GM12878 (cell line): ENCODE data around the gene NGFR. TPM values are rescaled to one million over a fixed set of nuclear protein-coding genes. Genes with fewer than 3 reads are reported as not detected.

Experiments used
- ATAC-seq: fragments of 200-7000 bp; cut with Tn5 transposase; 3 replicates; pipeline ENCODE4 v1.9.1; 2020; ENCODE audit warnings: mild to moderate bottlenecking, moderate library complexity
- BruUV-seq: library from RNA; stranded (reverse); fragments of 400-500 nt; replicated peaks from 2 replicates; lab custom pipeline; 2021; lab: Mats Ljungman, UMichigan
- CTCF ChIA-PET: fragments of 300-600 bp; sonication (Branson Sonifier 250); formaldehyde crosslinking; extraction: SDS; loops from one replicate; lab custom pipeline; 2021; ENCODE audit warnings: inconsistent platforms; lab: Yijun Ruan, JAX
- POLR2A ChIA-PET: fragments of 350-600 bp; formaldehyde crosslinking; extraction: SDS; loops from one replicate; lab custom pipeline; 2021; ENCODE audit warnings: inconsistent platforms; lab: Charles Lee
- RAD21 ChIA-PET: fragments of 300-600 bp; sonication (Branson Sonifier 250); formaldehyde crosslinking; loops from one replicate; lab custom pipeline; 2023; ENCODE audit warnings: antibody characterized with exemption; ENCODE audit not compliant: unreplicated experiment; lab: Charles Lee
- SMC1A ChIA-PET: fragments of 300-600 bp; sonication (Branson Sonifier 250); formaldehyde crosslinking; loops from one replicate; lab custom pipeline; 2023; ENCODE audit not compliant: unreplicated experiment, uncharacterized antibody; lab: Charles Lee
- DNase-seq: peaks from one replicate; pipeline ENCODE4 v3.0.0-alpha.2; 2011; ENCODE audit warnings: low read depth, low spot score
- FAIRE-seq: peaks from 3 replicates; lab custom pipeline; 2011; peaks lifted over from hg19 to GRCh38; lab: Jason Lieb, UNC
- H2AFZ ChIP-seq: 2 replicates; pipeline ENCODE4 v1.6.0; 2011; ENCODE audit warnings: low read depth, low read length, control low read depth; ENCODE audit not compliant: control insufficient read depth
- H3K27ac ChIP-seq: 2 replicates; pipeline ENCODE4 v1.5.1; 2011; ENCODE audit warnings: control low read depth; ENCODE audit not compliant: control insufficient read depth, insufficient read depth
- H3K27me3 ChIP-seq, 2 experiments: replicated peaks in 1 of 2; 2 replicates each; pipeline versions ENCODE4 v1.6.0 to v1.6.1; 2011; ENCODE audit warnings: low read length in 1 of 2; ENCODE audit not compliant: control insufficient read depth in 2 of 2, insufficient read depth in 2 of 2
- H3K36me3 ChIP-seq, 2 experiments: 2 replicates each; pipeline ENCODE4 v1.5.1; 2011; ENCODE audit warnings: low read length in 1 of 2; ENCODE audit not compliant: control insufficient read depth in 2 of 2, insufficient read depth in 2 of 2
- H3K4me1 ChIP-seq: 2 replicates; pipeline ENCODE4 v1.6.1; 2011; ENCODE audit warnings: mild to moderate bottlenecking, low read length, moderate library complexity, mixed read lengths; ENCODE audit not compliant: control insufficient read depth, insufficient read depth
- H3K4me2 ChIP-seq: 2 replicates; pipeline ENCODE4 v1.6.0; 2011; ENCODE audit warnings: control low read depth; ENCODE audit not compliant: control insufficient read depth, insufficient read depth
- H3K4me3 ChIP-seq: fragments of 200-600 bp; sonication (generic); 2 replicates; pipeline ENCODE4 v1.5.1; 2016
- H3K79me2 ChIP-seq: 2 replicates; pipeline ENCODE4 v1.6.0; 2011; ENCODE audit warnings: low read length; ENCODE audit not compliant: control insufficient read depth, insufficient read depth
- H3K9ac ChIP-seq: 2 replicates; pipeline ENCODE4 v1.8.0; 2011; ENCODE audit warnings: low read length, control low read depth, mixed read lengths; ENCODE audit not compliant: control insufficient read depth, insufficient read depth
- H3K9me3 ChIP-seq: replicated peaks from 3 replicates; pipeline ENCODE4 v1.5.1; 2011; ENCODE audit warnings: mild to moderate bottlenecking, low read length; ENCODE audit not compliant: control insufficient read depth, insufficient read depth
- H4K20me1 ChIP-seq: 2 replicates; pipeline ENCODE4 v1.6.0; 2011; ENCODE audit not compliant: control insufficient read depth, insufficient read depth
- BACH1 ChIP-seq: fragments of 450-650 bp; IDR thresholded peaks from 2 replicates; pipeline ENCODE4 v1.6.1; 2017; ENCODE audit warnings: mild to moderate bottlenecking, borderline replicate concordance
- CBFB ChIP-seq: IDR thresholded peaks from 2 replicates; pipeline ENCODE4 v1.6.1; 2016; ENCODE audit warnings: antibody characterized with exemption, low read depth
- CBX5 ChIP-seq: sonication (generic); IDR thresholded peaks from 2 replicates; pipeline ENCODE4 v1.6.1; 2016; ENCODE audit warnings: low read depth, moderate library complexity, mild to moderate bottlenecking, inconsistent platforms
- E4F1 ChIP-seq: fragments of 450-650 bp; IDR thresholded peaks from 2 replicates; pipeline ENCODE4 v1.6.1; 2018; ENCODE audit warnings: borderline replicate concordance, mild to moderate bottlenecking; ENCODE audit not compliant: partially characterized antibody
- EP300 ChIP-seq, 2 experiments: fragments of 150-350 bp in 1 of 2; IDR thresholded peaks; 2 replicates each; pipeline ENCODE4 v1.6.1; 2011 to 2012; ENCODE audit warnings: low read depth in 2 of 2, low read length in 2 of 2, borderline replicate concordance in 1 of 2, improper control_type of control experiment in 1 of 2, inconsistent platforms in 1 of 2; ENCODE audit not compliant: control insufficient read depth in 1 of 2
- FOS ChIP-seq: IDR thresholded peaks from 3 replicates; pipeline ENCODE4 v1.6.1; 2011; ENCODE audit warnings: borderline replicate concordance; ENCODE audit not compliant: insufficient read length; ENCODE audit errors: extremely low read depth
- GATAD2B ChIP-seq: fragments of 450-650 bp; conservative IDR thresholded peaks from 2 replicates; pipeline ENCODE4 v1.6.1; 2017; ENCODE audit warnings: low read depth, mild to moderate bottlenecking, moderate library complexity
- KAT2A ChIP-seq: conservative IDR thresholded peaks from 2 replicates; pipeline ENCODE4 v1.6.1; 2011; ENCODE audit warnings: low read depth, low read length; ENCODE audit not compliant: control insufficient read depth
- NR2C2 ChIP-seq: IDR thresholded peaks from 2 replicates; pipeline ENCODE4 v1.6.1; 2011; ENCODE audit warnings: borderline replicate concordance, low read depth; ENCODE audit not compliant: control insufficient read depth, insufficient read length
- NRF1 ChIP-seq: conservative IDR thresholded peaks from 2 replicates; pipeline ENCODE4 v1.6.1; 2011; ENCODE audit warnings: mild to moderate bottlenecking, low read depth, low read length, improper control_type of control experiment
- SMARCA5 ChIP-seq: fragments of 450-650 bp; IDR thresholded peaks from 2 replicates; pipeline ENCODE4 v1.6.1; 2017; ENCODE audit warnings: mild to moderate bottlenecking
- WGBS: methylation state at CpG from one replicate; pipeline ENCODE4 v1.1.6; 2016; ENCODE audit warnings: low lambda C conversion rate; ENCODE audit not compliant: insufficient replicate concordance, insufficient coverage; ENCODE audit errors: missing lambda C conversion rate; 5-methylcytosine and 5-hydroxymethylcytosine counted together
- in situ Hi-C: fragments of 300-500 bp; cut with MboI; formaldehyde crosslinking; loops from 9 replicates; pipeline ENCODE4 v1.14.3; 2018; ENCODE audit warnings: mixed read lengths
- intact Hi-C: fragments of 100-400 bp; cut with micrococcal nuclease; formaldehyde crosslinking; loops from one replicate; pipeline ENCODE4 v1.14.2; 2022; ENCODE audit not compliant: unreplicated experiment
- polyA plus RNA-seq, 11 experiments: library from polyadenylated mRNA; depleted of rRNA in 4 of 11; unstranded in 6 of 11; stranded (reverse) in 5 of 11; fragments of >200 nt; fragmentation: Nextera tagmentation in 4 of 11; fragmentation: Illumina TruSeq in 1 of 11; extraction: Ambion mirVana in 4 of 11; extraction: Trizol in 1 of 11; gene quantifications; 1 replicate in 1 of 11; 2 replicates in 10 of 11; pipeline versions ENCODE4 v1.2.1 to v1.2.3, GENCODE V29; 2011 to 2016; ENCODE audit warnings: inconsistent platforms in 2 of 11, missing spikeins in 2 of 11, low read depth in 1 of 11
- total RNA-seq, 4 experiments: library from RNA; depleted of rRNA in 3 of 4; stranded (reverse); fragments of >200 nt in 3 of 4; fragmentation: Illumina TruSeq in 1 of 4; extraction: Trizol in 1 of 4; gene quantifications; 2 replicates each; pipeline versions ENCODE4 v1.2.1 to v1.2.3, GENCODE V29; 2013 to 2021
- TF ChIP-seq, protein P1 (sequence below): IDR thresholded peaks from 2 replicates; pipeline ENCODE4 v1.6.1; 2012; ENCODE audit warnings: low read depth, low read length, improper control_type of control experiment
- TF ChIP-seq, protein P2 (sequence below): fragments of 450-650 bp; IDR thresholded peaks from 2 replicates; pipeline ENCODE4 v1.6.1; 2017; ENCODE audit warnings: low read depth, mild to moderate bottlenecking, moderate library complexity

NGFR gene
- total and polyA plus RNA-seq, 10 of the 15 experiments (the other 5 are each of a cell fraction or from before 2014, with no cell fraction given) = 0.05 to 0.28 (median 0.08) TPM; not detected in 1

DNA sequence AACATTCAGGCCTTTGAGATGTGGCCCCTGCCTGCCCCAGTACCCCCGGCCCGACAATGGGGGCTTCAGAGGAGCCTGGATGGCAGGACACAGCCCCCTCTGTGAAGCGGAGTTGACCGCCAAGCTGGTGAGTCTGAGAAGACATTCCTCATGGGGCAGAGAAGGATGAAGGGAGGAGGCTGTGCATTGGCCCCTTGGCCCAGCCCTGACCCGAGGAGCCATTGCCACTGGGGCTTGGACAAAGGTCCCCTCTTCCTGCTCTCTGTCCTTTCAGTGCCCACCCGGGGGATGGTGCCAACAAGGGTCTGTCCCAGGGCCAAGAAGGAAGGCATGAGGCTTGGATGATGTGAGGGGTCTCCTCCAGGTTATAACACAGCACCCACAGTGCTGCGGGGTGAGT lies 49.5 kb upstream of the NGFR start:
- Histone ChIP-seq H3K9ac (no peak overlapping the region), H3K4me3 (no peak overlapping the region), H3K27me3 (peaks cover 0 to 4% of the 10 kb centered on the region in 2 experiments; a peak in 2 of 4 replicates), H2AFZ (no peak overlapping the region), H4K20me1 (no peaks in the 10 kb centered on the region), H3K9me3 (no peaks in the 10 kb centered on the region), H3K27ac (no peak overlapping the region), H3K4me2 (no peak overlapping the region), H3K4me1 (no peaks in the 10 kb centered on the region), H3K79me2 (no peaks in the 10 kb centered on the region), H3K36me3 (no peaks in the 10 kb centered on the region)
- no peak for ATAC-seq
- CTCF ChIA-PET = interaction anchor here (1.7 kb wide), 1 partner anchor 10 kb away, joined by 6 read pairs; no protein-coding TSS in a partner anchor
- RAD21 ChIA-PET = no interaction called here
- no peak for DNase-seq
- no peak for FAIRE-seq
- no peak for TF ChIP-seq CBX5
- no peak for TF ChIP-seq EP300 (IDR thresholded peaks at IDR 0.05; ENCODE audit: borderline replicate concordance in 1 of 2, control insufficient read depth in 1 of 2, low read depth in 2 of 2, low read length in 2 of 2)
- TF ChIP-seq FOS = no peak
- TF ChIP-seq KAT2A = no peak
- TF ChIP-seq, protein P1, sequence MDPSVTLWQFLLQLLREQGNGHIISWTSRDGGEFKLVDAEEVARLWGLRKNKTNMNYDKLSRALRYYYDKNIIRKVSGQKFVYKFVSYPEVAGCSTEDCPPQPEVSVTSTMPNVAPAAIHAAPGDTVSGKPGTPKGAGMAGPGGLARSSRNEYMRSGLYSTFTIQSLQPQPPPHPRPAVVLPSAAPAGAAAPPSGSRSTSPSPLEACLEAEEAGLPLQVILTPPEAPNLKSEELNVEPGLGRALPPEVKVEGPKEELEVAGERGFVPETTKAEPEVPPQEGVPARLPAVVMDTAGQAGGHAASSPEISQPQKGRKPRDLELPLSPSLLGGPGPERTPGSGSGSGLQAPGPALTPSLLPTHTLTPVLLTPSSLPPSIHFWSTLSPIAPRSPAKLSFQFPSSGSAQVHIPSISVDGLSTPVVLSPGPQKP = no peak
- no peak for TF ChIP-seq CBFB
- TF ChIP-seq, protein P2, sequence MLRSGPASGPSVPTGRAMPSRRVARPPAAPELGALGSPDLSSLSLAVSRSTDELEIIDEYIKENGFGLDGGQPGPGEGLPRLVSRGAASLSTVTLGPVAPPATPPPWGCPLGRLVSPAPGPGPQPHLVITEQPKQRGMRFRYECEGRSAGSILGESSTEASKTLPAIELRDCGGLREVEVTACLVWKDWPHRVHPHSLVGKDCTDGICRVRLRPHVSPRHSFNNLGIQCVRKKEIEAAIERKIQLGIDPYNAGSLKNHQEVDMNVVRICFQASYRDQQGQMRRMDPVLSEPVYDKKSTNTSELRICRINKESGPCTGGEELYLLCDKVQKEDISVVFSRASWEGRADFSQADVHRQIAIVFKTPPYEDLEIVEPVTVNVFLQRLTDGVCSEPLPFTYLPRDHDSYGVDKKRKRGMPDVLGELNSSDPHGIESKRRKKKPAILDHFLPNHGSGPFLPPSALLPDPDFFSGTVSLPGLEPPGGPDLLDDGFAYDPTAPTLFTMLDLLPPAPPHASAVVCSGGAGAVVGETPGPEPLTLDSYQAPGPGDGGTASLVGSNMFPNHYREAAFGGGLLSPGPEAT = no peak
- no peak for TF ChIP-seq NRF1
- no peak for TF ChIP-seq GATAD2B
- TF ChIP-seq BACH1 = no peak
- no peak for TF ChIP-seq E4F1
- TF ChIP-seq SMARCA5 = no peak
- TF ChIP-seq NR2C2 = no peak
- SMC1A ChIA-PET = no interaction called here
- intact Hi-C loops (no loop called here), in situ Hi-C loops (no loop called here)
- WGBS = 32% methylated on average over 7 of the region's 7 CpGs
- BruUV-seq = no TSS peak
- POLR2A ChIA-PET = no interaction called here
